GM12875 (cell line): ENCODE measurements around the gene MCF2L.

Experiments
- H3K4me3 ChIP-seq: one replicate; pipeline ENCODE4 v1.5.1; 2011; ENCODE audit warnings: low read depth, low read length, control low read depth
- TF ChIP-seq, protein P1 (sequence below): IDR thresholded peaks from 2 replicates; pipeline ENCODE4 v1.5.1; 2011; ENCODE audit warnings: low read depth, mild to moderate bottlenecking, control low read depth, inconsistent platforms, low read length, moderate library complexity, borderline replicate concordance; ENCODE audit not compliant: insufficient read depth

Gene MCF2L

DNA sequence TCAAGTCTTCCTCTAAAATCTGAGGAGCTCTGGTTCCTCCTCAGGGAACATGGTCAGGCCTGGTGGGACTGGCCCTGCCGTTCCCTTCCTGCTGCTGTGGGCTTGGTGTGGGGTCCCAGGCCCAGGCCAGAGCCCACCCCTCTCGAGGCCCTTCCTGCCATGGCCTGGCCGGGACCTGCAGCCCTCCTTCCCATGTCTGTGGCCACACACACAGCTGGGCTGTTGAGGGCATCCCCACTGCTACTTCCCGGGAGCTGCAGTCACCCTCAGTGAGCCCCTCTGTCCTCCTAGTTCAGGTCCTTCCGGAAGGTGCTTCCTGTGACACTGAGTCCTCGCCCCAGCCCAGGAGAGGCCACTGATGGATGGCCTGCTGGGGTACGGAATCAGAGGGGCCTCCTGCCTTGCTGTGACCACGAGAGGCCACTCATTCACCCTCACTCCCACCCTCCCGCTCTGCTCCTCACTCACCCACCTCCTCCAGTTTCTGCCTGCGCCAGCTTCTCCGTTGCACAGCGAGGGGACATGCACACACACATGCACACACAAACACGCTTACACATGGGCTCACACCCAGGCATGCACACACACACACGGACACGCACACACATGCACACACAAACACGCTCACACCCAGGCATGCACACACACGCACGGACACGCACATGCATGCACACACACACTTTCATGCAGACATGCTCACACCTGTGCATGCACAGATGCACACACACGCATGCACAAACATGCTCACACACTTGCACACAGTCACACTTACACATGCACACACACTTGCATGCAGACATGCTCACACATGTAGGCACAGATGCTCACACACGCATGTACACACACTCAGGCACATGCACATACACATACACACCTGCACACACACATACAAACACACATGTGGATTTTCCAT, 7.3 kb upstream of the MCF2L start:
- TF ChIP-seq, protein P1, sequence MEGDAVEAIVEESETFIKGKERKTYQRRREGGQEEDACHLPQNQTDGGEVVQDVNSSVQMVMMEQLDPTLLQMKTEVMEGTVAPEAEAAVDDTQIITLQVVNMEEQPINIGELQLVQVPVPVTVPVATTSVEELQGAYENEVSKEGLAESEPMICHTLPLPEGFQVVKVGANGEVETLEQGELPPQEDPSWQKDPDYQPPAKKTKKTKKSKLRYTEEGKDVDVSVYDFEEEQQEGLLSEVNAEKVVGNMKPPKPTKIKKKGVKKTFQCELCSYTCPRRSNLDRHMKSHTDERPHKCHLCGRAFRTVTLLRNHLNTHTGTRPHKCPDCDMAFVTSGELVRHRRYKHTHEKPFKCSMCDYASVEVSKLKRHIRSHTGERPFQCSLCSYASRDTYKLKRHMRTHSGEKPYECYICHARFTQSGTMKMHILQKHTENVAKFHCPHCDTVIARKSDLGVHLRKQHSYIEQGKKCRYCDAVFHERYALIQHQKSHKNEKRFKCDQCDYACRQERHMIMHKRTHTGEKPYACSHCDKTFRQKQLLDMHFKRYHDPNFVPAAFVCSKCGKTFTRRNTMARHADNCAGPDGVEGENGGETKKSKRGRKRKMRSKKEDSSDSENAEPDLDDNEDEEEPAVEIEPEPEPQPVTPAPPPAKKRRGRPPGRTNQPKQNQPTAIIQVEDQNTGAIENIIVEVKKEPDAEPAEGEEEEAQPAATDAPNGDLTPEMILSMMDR = no peak

DNA sequence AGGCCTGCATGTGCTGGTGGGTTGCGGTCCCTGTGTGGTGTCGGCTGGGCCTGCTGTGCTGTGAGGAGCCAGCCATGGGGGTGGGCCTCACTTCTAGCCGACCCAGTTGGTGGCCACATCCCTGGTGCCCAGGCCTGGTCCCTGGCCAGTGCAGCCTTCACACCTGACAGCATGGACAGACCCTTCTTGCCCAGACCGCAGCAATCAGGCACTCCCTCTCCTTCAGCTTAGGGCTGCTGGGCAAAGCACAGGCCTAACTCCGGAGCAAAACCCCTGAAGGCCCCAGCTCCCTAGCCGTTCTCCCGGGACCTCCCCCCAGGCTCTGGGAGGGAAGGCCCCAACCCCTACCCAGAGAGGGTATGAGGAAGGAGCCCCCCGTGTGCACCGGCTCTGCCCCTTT, 6.6 kb upstream of the MCF2L start:
- no peak overlapping the region for H3K4me3 ChIP-seq
- TF ChIP-seq, protein P1 = no peak

More for the DNA sequence above, 7.3 kb upstream of the MCF2L start:
- H3K4me3 ChIP-seq = no peak overlapping the region

DNA sequence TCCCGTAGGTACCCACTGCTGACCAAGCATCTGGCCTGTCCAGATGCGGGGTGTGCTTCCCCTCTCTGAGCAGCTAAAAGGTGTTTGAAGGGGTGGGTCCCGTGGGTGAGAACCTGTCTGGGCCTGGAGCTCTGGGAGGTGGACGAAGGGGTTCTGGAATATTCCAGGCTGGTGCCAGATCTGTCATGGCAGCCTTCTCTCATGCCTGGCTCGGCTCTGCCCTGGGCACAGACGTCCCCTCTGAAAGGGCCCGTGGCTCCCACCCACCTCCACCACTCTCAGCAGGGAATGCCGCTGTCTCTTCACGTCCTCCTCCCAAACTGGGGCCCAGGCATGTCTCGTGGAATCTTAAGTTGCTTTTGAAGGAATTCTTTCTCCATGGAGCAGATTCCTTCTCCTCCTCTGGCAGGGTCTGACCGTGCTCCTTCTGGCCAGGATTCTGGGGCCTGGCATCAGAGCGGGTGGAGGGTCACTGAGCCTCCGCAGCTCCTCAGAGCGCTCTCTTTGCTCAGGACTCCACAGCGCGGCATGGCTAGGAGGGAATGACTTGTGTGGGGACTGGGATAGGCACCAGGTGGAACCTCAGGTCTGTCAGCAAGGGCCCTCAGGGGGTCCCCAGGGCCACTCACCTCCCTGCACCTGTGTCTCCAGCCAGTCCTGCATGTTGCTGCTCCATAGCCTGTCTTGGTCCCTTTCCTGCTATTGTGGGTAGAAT, 5.9 kb upstream of the MCF2L start:
- H3K4me3 ChIP-seq = no peak overlapping the region
- TF ChIP-seq, protein P1 = no peak

DNA sequence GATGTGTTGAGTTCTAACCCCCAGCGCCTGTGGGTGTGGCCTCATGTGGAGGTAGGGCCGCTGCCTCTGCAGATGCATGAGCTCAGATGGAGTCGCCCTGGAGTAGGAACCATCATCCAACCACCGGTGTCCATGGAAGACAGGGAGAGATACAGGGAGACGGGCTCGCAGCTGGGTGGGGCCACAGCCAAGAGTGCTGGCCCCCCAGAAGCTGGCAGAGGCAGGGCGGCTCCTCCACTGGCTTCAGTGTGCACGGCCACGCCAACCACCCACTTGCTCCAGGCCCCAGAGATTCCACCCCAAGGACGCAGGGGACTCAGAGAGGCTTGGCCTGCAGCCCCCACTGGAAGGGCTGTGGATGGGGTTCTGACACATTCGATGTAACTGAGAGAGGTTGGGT, 5.4 kb upstream of the MCF2L start:
- TF ChIP-seq, protein P1 = no peak

DNA sequence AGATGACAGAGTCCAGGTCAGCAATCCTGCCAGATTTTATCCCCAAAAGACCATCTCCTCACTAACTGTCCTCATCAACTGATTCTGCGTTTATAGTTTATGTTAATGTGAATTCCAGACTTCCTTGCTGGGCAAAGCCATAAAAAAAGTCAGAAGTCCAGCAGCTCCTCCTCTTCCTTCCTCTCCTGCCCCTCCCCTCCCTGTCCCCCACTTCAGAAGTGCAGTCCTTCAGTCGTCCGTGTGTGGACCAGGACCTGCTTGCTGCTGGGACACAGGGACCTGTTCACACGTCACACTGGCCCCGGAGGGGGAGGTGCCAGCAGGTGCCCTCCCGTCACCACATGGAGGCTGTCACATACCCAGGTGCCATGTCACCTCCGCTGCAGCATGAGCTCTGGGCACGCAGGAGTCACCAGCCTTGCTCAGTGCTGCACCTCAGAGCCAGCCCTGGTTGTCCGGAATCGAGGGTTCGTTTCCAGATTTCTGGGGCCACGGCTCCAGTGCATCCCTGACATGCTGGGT, 4.0 kb upstream of the MCF2L start:
- TF ChIP-seq, protein P1 = no peak
- no peak overlapping the region for H3K4me3 ChIP-seq

More for the DNA sequence above, 5.4 kb upstream of the MCF2L start:
- no peak overlapping the region for H3K4me3 ChIP-seq

DNA sequence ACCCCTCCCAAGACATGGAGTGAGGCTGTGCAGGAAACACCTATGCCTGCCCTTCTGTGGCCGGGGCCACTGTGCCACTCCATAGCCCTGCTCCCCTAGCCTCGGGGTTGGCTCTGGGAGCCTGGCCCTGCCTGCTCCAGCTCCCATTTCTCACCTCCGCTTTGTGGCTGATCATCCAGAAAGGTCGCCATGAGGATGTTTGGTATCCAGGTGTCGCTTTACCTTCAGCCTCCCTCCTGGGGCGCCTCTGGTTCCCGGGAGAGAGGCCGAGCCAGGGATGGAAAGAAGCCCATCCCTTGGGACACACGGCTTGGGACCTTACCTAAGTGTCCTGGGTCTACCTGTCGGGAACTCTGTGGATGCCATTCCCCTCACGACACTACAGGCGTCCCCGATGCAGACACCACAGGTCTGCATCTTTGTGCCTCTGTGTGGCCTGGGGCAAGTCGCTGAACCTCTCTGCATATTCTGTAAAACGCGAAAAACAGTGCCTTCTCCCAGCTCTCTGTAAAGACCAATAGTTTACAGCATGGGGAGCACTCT, 3.4 kb upstream of the MCF2L start:
- no peak overlapping the region for H3K4me3 ChIP-seq
- TF ChIP-seq, protein P1 = no peak

DNA sequence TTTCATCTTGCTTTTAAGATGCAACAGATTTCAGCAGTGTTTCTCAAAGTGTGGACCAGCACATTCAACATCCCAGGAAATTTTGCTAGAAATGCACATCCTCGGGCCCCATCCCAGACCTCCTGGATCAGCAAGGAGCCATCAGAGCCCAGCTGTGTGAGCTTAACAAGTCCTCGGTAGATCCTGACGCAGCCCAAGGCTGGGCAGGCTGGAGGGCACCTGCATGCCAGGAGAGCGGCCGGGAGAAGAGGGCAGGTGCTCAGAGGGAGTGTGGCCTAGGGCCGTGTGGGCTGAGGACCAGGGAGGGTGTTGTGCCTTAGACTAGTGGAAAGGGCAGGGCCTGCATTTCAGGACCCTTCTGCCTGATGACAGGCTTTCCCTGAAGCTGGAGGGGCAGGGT, 2.2 kb upstream of the MCF2L start:
- TF ChIP-seq, protein P1 = no peak
- H3K4me3 ChIP-seq = no peak overlapping the region
